Activated CD4-positive, alpha-beta T cell treated with anti-CD3 and anti-CD28 coated beads, Interleukin-10, Interleukin-2, amounts not matched to agents 100 ng/mL and 50 ng/mL, durations not matched to agents 16 hours and 8 hours (primary cell): ENCODE data around the gene CHST3.
"Not testable (repeated sequence)": the region's sequence is repeated elsewhere in the genome, so short reads cannot be mapped to it uniquely, and the experiment has no call there.

ENCODE experiments used
- DNase-seq: peaks from one replicate; pipeline ENCODE4 v3.0.0-alpha.2; 2020

Gene CHST3

DNA sequence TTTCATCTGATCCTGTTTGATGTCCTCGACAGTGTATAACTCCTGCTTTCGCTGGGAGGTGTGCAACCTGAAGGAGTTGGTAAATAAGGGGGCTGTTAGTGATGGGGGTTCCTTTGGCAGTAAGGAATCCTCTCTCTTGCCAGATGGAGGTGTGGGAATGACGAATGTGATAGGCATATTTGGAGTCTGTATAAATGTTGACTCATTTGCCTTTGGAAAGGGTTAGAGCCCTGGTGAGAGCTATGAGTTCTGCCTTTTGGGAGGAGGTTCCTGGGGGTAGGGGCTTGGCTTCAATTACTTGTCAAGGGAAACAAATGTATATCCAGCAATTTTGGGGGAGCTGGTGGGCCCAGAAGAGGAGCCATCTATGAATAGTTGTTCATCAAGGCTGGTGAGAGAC is 11.4 kb upstream of the CHST3 start:
- no peak for DNase-seq

DNA sequence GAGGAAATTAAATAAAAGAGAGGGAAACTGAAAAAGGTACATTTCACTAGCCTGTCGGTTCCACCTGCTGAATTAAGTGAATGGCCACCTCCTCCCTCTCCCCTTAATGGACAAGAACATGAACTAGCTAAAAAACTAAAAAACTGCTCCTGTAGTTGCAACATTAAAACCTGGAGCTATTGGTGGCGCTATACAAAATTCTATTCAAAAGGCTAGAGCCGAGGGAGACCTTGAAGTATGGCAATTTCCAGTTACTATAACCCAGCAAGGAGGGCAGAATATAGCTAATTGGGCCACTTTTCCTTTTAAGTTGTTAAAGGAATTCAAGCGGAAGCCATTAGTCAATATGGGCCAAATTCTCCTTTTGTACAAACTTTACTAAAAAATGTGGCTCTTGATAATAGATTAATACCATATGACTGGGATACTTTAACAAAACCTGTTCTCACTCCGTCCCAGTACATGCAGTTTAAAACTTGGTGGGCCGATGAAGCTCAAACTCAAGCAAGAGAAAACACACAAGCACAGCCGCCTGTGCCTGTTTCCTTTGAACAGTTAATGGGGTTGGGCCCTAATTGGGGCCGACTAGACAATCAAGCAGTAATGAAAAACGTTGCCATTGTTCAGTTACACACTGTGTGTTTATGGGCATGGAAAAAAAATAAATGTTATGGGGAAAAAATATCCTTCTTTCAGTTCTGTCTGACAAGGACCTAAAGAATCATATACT is 6.5 kb upstream of the CHST3 start:
- DNase-seq = no peak

GRCh38 chr10:71959526-71959925 is 4.7 kb upstream of the CHST3 start:
- no peak for DNase-seq

DNA sequence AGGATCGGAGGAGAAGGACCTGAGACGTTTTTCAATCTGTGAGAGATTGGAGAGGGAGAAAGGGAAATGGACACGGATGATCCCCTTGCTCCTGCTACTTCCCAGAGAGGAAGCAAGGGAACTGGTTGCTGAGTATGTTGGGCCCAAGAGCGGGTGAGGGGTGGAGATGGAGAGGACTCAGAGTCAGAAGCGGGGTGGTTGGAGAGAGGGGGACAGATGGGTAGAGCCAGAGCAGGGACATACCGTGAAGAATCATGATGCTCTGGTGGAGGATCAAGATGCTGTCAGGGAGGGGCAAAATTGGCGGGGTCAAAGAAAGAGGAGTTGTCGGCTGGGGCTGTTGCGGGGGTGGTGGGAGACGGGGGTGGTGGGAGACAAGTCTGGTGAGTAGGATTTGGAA is 2.4 kb upstream of the CHST3 start:
- DNase-seq = no peak

- no peak for DNase-seq
Observed at GRCh38 chr10:71962901-71963300, 1.3 kb upstream of the CHST3 start.

DNA sequence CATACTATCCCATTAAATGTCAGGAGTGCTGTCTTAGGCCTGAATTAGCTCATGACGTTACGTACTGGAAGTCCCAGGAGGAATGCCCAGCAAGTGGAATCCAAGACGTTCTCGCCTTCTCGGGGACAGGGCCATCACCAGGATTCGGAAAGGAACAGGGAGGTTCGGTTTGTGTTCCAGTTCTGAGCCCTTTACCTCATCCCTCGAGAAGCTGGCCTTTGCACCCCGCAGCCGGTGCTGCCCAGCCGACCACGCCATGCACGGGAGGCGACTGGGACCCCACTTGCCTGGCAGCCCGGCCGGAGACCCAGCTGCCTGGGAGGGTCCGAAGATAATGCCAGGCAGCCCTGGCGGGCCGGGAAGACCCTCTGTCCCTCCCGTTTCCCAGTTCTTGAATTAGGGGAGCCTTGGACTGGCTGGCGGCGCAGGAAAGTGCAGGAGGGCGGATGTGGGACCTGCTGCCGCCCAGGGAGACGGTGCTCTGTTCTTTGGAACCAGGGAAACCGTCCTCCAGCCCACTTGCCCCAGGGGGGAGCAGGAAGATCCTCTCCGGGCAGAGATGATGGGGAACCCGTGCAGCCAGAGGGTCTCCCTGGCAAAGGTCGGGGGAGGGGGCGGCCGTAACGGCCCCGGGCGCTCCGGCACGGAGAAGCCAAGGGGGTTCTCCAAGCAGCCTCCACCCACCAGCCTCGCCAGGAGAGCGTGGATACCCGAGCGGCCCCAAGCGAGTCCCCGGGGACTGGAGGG is 671 bp upstream of the CHST3 start:
- no peak for DNase-seq

- DNase-seq = peak; percentile 25
Observed at GRCh38 chr10:71964743-71965515, 734 bp downstream of the CHST3 start.

DNA sequence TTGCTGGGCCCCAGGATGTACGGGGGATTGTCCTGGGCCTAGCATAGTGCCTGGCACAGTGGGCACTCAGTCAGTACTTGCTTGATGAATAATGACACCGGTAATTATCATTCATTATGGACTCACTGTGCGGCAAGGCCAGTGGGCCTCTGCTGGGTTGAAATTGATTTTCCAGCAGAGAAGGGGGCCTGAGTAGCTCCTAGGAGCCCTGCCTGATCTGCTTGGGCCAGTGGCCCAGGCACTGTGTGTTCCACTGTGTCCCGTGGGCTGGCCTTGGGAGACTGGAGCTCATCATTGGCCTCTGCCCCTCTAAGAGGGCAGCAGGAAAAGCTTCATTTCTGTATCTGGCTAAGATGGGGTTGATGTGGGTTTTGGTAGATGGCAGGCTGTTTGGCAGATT is 1.4 kb downstream of the CHST3 start:
- no peak for DNase-seq

- DNase-seq = no peak
Observed at GRCh38 chr10:71966046-71967004, 2.1 kb downstream of the CHST3 start.

DNA sequence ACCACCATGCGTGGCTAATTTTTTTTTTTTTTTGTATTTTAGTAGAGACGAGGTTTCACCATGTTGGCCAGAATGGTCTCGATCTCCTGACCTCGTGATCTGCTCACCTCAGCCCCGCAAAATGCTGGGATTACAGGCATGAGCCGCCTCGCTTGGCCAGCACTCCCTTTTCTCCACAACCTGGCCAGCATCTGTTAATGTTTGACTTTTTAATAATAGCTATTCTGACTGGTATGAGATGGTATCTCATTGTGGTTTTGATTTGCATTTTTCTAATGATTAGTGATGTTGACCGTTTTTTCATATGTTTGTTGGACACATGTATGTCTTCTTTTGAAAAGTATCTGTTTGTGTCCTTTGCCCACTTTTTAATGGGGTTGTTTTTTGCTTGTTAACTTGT is 3.8 kb downstream of the CHST3 start:
- DNase-seq = not testable (repeated sequence)

DNA sequence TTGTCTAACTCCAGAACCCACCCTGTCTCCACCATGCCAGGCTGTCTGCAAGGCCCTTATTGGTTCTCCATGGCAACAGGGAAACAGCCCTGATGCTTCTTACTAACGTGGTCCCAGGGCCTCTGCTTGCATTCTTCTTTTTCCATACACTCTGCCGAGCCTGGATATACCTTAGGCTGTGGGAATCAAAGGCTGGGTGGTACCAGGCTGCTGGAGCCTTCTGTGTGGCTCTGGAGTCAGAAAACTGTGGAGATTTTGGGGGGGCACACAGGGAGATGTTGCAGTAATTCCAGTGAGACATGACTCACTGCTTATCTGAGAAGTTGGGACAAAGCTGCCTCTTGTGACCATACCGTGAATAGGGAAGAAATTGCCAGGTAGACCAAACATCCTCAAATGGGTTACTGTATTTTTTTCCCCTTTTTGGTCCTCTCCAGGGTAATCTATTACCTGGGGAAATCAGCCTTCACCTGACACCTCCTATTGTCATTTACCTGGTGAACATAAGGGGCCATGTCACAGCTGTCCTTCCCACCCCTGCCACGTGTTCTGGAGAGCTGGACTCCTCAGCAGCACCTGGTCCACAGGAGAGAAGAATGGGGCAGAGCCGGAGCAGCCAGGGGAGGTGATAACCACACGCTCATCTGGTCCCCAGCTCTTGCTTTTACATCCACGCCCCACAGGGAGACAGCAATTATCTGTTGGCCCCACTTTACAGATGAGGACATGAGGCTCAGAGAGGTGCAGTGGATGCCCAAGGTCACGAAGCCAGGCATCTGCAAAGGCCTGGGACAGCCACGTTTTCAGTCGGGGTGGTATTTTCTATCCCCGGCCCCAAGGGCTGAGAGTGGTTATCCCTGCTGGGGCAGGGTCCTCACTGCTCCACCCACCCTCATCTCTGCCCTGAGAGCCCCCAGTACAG is 4.6 kb downstream of the CHST3 start:
- no peak for DNase-seq

GRCh38 chr10:71969929-71970328 is 5.7 kb downstream of the CHST3 start:
- DNase-seq = no peak

- DNase-seq = no peak
Observed at GRCh38 chr10:71970331-71970730, 6.1 kb downstream of the CHST3 start.

- no peak for DNase-seq
Observed at GRCh38 chr10:71970869-71971268, 6.7 kb downstream of the CHST3 start.

- no peak for DNase-seq
Observed at GRCh38 chr10:71971311-71971731, 7.1 kb downstream of the CHST3 start.

DNA sequence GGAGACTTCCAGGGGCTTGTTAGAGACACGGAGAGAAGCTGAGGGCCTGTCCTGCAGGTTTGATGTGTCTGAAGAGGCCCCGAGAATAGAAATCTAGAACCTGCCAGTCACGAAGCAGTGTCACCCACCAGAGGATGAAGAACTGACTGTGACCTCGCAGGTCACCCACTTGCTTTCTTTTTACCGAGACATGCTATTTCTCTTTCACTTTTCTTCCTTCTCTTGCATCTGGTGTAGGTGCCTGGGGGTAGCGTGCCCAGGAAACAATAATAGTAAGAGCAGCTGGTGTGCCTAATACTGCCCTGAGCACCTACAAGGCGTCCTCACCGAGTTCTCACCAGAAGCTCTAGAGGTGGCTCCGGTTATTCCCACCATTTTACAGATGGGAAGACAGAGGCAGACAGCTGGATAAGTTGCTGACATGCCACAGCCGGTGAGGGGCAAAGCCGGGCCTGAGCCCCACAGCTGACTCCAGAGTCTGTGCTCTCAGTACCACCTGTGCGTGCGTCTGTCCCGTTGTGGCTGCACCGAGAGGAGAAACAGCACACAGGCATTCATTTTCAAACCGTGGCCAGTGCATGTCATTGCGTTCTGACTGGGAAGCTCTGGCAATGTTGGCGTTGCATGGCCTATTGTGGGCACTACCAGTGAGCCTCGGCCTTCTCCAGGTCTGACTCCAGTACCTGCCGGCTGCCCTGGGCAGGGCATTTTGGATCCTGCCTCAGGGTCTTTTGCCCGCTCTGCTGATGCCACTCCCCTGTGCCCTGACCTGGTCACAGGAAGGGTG is 7.8 kb downstream of the CHST3 start:
- DNase-seq = no peak

- DNase-seq = no peak
Observed at GRCh38 chr10:71972746-71973695, 8.8 kb downstream of the CHST3 start.

DNA sequence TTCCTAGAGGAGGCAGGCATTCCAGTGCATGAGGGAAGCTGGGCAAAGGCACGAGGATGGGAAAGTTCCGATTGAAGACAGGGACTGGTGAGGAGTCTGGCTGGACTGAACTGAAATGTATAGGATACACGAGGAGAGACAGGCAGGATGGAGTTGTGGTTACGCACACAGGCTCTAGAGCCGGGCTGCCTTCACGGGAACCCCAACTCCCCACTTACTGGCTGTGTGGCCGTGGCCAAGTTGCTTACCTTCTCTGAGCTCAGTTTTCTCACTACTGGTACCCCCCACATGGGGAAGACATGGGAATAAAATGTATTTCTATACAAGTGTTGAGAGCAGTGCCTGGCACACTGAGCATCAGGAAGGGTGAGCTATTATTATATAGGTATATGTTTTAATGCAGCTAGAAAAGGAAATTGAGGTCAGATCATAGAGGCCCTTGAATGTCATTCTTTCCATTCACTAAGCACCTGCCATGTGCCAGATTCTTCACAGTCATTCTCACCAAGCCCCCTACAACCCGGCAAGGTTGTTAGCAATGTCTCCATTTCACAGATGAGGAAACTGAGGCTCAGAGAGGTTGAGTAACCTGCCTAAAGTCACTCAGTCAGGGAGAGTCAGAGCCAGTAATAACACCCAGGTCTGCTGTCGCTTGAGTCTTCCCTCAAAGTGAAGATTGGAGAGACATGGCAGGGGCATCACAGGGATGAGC is 9.7 kb downstream of the CHST3 start:
- no peak for DNase-seq
